HepG2 (cell line): Measurements from ENCODE around the gene ADM5. TPM values are rescaled to one million over a fixed set of nuclear protein-coding genes. Genes with fewer than 3 reads are reported as not detected.

Experiments used
- ATAC-seq: fragments of 200-7000 bp; cut with Tn5 transposase; 3 replicates; pipeline ENCODE4 v1.9.1; 2020; ENCODE audit warnings: mild to moderate bottlenecking, moderate library complexity
- BruUV-seq: library from RNA; stranded (reverse); fragments of 400-500 nt; replicated peaks from 2 replicates; lab custom pipeline; 2021; lab: Mats Ljungman, UMichigan
- CTCF ChIA-PET: fragments of 300-600 bp; formaldehyde crosslinking; extraction: SDS; loops from one replicate; lab custom pipeline; 2021; ENCODE audit warnings: low total read pairs, inconsistent platforms, low intra/inter-chr PET ratio; lab: Yijun Ruan, JAX
- POLR2A ChIA-PET: fragments of 350-600 bp; sonication (Branson Sonifier 250); formaldehyde crosslinking; loops from one replicate; lab custom pipeline; 2020; ENCODE audit warnings: antibody characterized with exemption, inconsistent platforms; lab: Yijun Ruan, JAX
- DNase-seq: peaks from one replicate; pipeline ENCODE4 v3.0.0-alpha.2; 2015; ENCODE audit warnings: low spot score
- FAIRE-seq: peaks from 3 replicates; lab custom pipeline; 2011; peaks lifted over from hg19 to GRCh38; lab: Jason Lieb, UNC
- H2AFZ ChIP-seq: one replicate; pipeline ENCODE4 v1.6.1; 2011; ENCODE audit warnings: low read length, inconsistent platforms
- H3K27ac ChIP-seq: fragments of 300-600 bp; 3 replicates; pipeline ENCODE4 v1.8.0; 2011; ENCODE audit warnings: mixed run types, mild to moderate bottlenecking, mixed read lengths, low read length, inconsistent platforms; ENCODE audit not compliant: insufficient read depth; ENCODE audit errors: extremely low read length
- H3K27me3 ChIP-seq, 2 experiments: fragments of 200-600 bp in 1 of 2; 2 replicates in 1 of 2; 3 replicates in 1 of 2; pipeline versions ENCODE4 v1.6.0 to v1.8.0; 2011; ENCODE audit warnings: low read length in 2 of 2, mild to moderate bottlenecking in 2 of 2, moderate library complexity in 2 of 2, inconsistent platforms in 1 of 2; ENCODE audit not compliant: insufficient read depth in 2 of 2, control insufficient read depth in 1 of 2
- H3K36me3 ChIP-seq, 2 experiments: fragments of 200-600 bp in 1 of 2; replicated peaks in 1 of 2; 2 replicates in 1 of 2; 3 replicates in 1 of 2; pipeline versions ENCODE4 v1.5.1 to v1.8.0; 2011; ENCODE audit warnings: low read length in 2 of 2, inconsistent platforms in 1 of 2; ENCODE audit not compliant: insufficient read depth in 2 of 2, control insufficient read depth in 1 of 2
- H3K4me1 ChIP-seq: 2 replicates; pipeline ENCODE4 v1.5.1; 2012; ENCODE audit warnings: low read length, inconsistent platforms; ENCODE audit not compliant: insufficient read depth
- H3K4me2 ChIP-seq: 2 replicates; pipeline ENCODE4 v1.6.0; 2011; ENCODE audit warnings: low read depth, low read length, inconsistent platforms
- H3K4me3 ChIP-seq, 3 experiments: fragments of 200-600 bp in 1 of 3; sonication (generic), shearing (Covaris generic) in 1 of 3; replicated peaks in 1 of 3; 2 replicates each; pipeline ENCODE4 v1.5.1; 2011 to 2016; ENCODE audit warnings: low read length in 3 of 3, inconsistent platforms in 2 of 3, low read depth in 2 of 3, mild to moderate bottlenecking in 2 of 3, control low read depth in 1 of 3, mixed read lengths in 1 of 3; ENCODE audit not compliant: insufficient read depth in 1 of 3
- H3K79me2 ChIP-seq: one replicate; pipeline ENCODE4 v1.6.1; 2011; ENCODE audit warnings: low read length, inconsistent platforms; ENCODE audit not compliant: insufficient read depth
- H3K9ac ChIP-seq: 2 replicates; pipeline ENCODE4 v1.6.0; 2011; ENCODE audit warnings: mild to moderate bottlenecking, low read depth, low read length, inconsistent platforms; ENCODE audit not compliant: insufficient read depth
- H3K9me3 ChIP-seq: 2 replicates; pipeline ENCODE4 v1.5.1; 2012; ENCODE audit warnings: mild to moderate bottlenecking, low read length
- H4K20me1 ChIP-seq: 2 replicates; pipeline ENCODE4 v1.6.0; 2011; ENCODE audit warnings: inconsistent platforms, mild to moderate bottlenecking, low read length, moderate library complexity; ENCODE audit not compliant: insufficient read depth
- AGO2 ChIP-seq: fragments of 200-400 bp; formaldehyde crosslinking; optimal IDR thresholded peaks from 2 replicates; pipeline ENCODE3; 2017; ENCODE audit warnings: mild to moderate bottlenecking, low read depth, low read length, moderate library complexity
- FOXA3 ChIP-seq: IDR thresholded peaks from 2 replicates; pipeline ENCODE4 v1.6.1; 2016; ENCODE audit warnings: missing genetic modification reagents, missing compliant biosample characterization
- KLF13 ChIP-seq: sonication (generic); formaldehyde crosslinking; IDR thresholded peaks from 2 replicates; pipeline ENCODE4 v1.4.0; 2020; ENCODE audit warnings: mild to moderate bottlenecking, missing genetic modification reagents
- RBFOX2 ChIP-seq: fragments of 200-400 bp; formaldehyde crosslinking; IDR thresholded peaks from 2 replicates; pipeline ENCODE4 v1.6.1; 2017; ENCODE audit warnings: low read depth, mild to moderate bottlenecking, low read length
- WIZ ChIP-seq: sonication (generic); formaldehyde crosslinking; IDR thresholded peaks from 2 replicates; pipeline ENCODE4 v1.5.1; 2020; ENCODE audit warnings: mild to moderate bottlenecking, missing genetic modification reagents
- YEATS4 ChIP-seq: sonication (generic); formaldehyde crosslinking; IDR thresholded peaks from 2 replicates; pipeline ENCODE4 v1.4.0; 2020; ENCODE audit warnings: missing genetic modification reagents, borderline replicate concordance
- ZBTB7A ChIP-seq: sonication (generic); formaldehyde crosslinking; IDR thresholded peaks from 2 replicates; pipeline ENCODE4 v1.8.0; 2022; ENCODE audit warnings: mild to moderate bottlenecking, missing genetic modification reagents
- WGBS: methylation state at CpG from one replicate; pipeline ENCODE4 v1.1.6; 2017; ENCODE audit warnings: low lambda C conversion rate; 5-methylcytosine and 5-hydroxymethylcytosine counted together
- in situ Hi-C: cut with HindIII; loops from 2 replicates; pipeline ENCODE4 v1.10.0; 2017; ENCODE audit warnings: low pct_unique_long_range_greater_than_20kb; ENCODE audit not compliant: extremely low pct_ligation_motif_present
- intact Hi-C: fragments of 100-400 bp; cut with micrococcal nuclease; formaldehyde crosslinking; loops from one replicate; pipeline ENCODE4 v1.10.0; 2022; ENCODE audit not compliant: unreplicated experiment
- polyA plus RNA-seq, 8 experiments: library from polyadenylated mRNA; depleted of rRNA in 3 of 8; stranded (reverse) in 7 of 8; unstranded in 1 of 8; fragments of >200 nt; fragmentation: Illumina TruSeq in 4 of 8; extraction: Trizol in 4 of 8; gene quantifications; 2 replicates each; pipeline versions ENCODE4 v1.2.1 to v1.2.3, GENCODE V29; 2011 to 2016; ENCODE audit warnings: low read depth in 4 of 8, missing spikeins in 1 of 8, mixed read lengths in 1 of 8; ENCODE audit not compliant: insufficient read depth in 1 of 8
- total RNA-seq, 5 experiments: library from RNA; depleted of rRNA; stranded (reverse); fragments of >200 nt; fragmentation: Illumina TruSeq; extraction: Trizol; gene quantifications; 2 replicates each; pipeline ENCODE4 v1.2.3, GENCODE V29; 2016; ENCODE audit warnings: low read depth in 1 of 5
- TF ChIP-seq, protein P1 (sequence below): sonication (generic); formaldehyde crosslinking; IDR thresholded peaks from 2 replicates; pipeline ENCODE4 v1.5.0; 2020; ENCODE audit warnings: mild to moderate bottlenecking, missing genetic modification reagents, borderline replicate concordance

ADM5 gene
- total and polyA plus RNA-seq, 2 of the 13 experiments (the other 11 are each of a cell fraction or from before 2014, with no cell fraction given): 2.7 to 4.1 TPM

DNA sequence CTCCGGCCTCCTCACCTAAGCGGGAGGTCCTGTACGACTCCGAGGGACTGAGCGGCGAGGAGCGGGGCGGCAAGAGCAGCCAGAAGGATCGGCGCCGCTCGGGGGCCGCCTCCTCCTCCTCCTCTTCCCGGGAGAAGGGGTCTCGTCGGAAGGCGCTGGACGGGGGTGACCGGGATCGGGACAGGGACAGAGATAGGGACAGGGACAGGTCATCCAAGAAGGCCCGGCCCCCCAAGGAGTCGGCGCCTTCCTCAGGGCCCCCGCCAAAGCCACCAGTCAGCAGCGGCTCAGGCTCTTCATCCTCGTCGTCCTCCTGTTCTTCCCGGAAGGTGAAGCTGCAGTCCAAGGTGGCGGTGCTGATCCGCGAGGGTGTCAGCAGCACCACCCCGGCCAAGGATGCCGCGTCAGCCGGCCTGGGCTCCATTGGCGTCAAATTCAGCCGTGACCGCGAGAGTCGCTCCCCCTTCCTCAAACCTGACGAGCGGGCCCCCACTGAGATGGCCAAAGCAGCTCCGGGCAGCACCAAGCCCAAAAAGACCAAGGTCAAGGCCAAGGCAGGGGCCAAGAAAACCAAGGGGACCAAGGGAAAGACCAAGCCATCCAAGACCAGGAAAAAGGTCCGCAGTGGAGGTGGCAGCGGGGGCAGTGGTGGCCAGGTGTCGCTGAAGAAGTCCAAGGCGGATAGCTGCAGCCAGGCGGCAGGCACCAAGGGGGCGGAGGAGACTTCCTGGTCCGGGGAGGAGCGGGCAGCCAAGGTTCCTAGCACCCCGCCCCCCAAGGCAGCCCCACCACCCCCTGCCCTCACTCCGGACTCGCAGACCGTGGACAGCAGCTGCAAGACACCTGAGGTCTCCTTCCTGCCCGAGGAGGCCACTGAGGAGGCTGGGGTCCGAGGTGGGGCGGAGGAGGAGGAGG is 36.6 kb upstream of the ADM5 start:
- H3K27me3 ChIP-seq: no peaks in the 10 kb centered on the region
- H3K79me2 ChIP-seq: no peaks in the 10 kb centered on the region
- H4K20me1 ChIP-seq: no peaks in the 10 kb centered on the region
- H3K9ac ChIP-seq: no peak overlapping the region
- CTCF ChIA-PET: no interaction called here
- H3K36me3 ChIP-seq: peaks cover 29 to 52% of the 10 kb centered on the region in 2 experiments; a peak in 4 of 5 replicates
- FAIRE-seq (no peak), DNase-seq (no peak), ATAC-seq (no peak)
- intact Hi-C loops (no loop called here), in situ Hi-C loops (no loop called here)
- peaks cover 15% of the 10 kb centered on the region for H3K4me1 ChIP-seq
- H3K27ac ChIP-seq: no peak overlapping the region
- H3K4me3 ChIP-seq: no peak overlapping the region
- POLR2A ChIA-PET: interaction anchor here (1.0 to 1.7 kb wide), 2 partner anchors 11 kb away, joined by 3 to 7 read pairs; partner anchors contain the start of gene SCAF1
- no peak for TF ChIP-seq WIZ (CRISPR knock-in tag)
- no peak for TF ChIP-seq FOXA3 (CRISPR knock-in tag)
- TF ChIP-seq RBFOX2: peak; percentile 39; the same call in 1 of the 2 replicates
- peak; percentile 75 for TF ChIP-seq AGO2
- BruUV-seq: no TSS peak
- H3K9me3 ChIP-seq: no peaks in the 10 kb centered on the region
- WGBS: 98% methylated on average over 42 of the region's 58 CpGs
- no peak overlapping the region for H3K4me2 ChIP-seq
- no peak overlapping the region for H2AFZ ChIP-seq

DNA sequence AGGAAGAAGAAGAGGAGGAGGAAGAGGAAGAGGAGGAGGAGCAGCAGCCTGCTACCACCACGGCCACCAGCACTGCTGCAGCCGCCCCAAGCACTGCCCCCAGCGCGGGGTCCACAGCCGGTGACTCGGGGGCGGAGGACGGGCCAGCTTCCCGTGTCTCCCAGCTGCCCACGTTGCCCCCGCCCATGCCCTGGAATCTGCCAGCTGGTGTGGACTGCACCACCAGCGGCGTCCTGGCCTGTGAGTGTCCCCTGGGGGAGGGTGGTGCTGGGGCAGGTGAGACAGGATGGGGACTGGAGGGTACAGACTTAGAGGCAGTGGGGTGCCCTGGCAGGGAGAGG is 36.0 kb upstream of the ADM5 start:
- peaks cover 30 to 57% of the 10 kb centered on the region in 2 experiments; a peak in 4 of 5 replicates for H3K36me3 ChIP-seq
- peaks cover 14% of the 10 kb centered on the region; the same call in 1 of the 2 replicates for H3K4me1 ChIP-seq
- 98% methylated on average over 13 of the region's 13 CpGs for WGBS
- in situ Hi-C loops: no loop called here
- FAIRE-seq (no peak), DNase-seq (no peak), ATAC-seq (no peak)
- intact Hi-C loops: no loop called here
- H3K9ac ChIP-seq: no peak overlapping the region
- H2AFZ ChIP-seq: no peak overlapping the region
- no peaks in the 10 kb centered on the region for H3K9me3 ChIP-seq
- no TSS peak for BruUV-seq
- no peak overlapping the region for H3K4me3 ChIP-seq
- no peak overlapping the region for H3K27ac ChIP-seq
- no peak overlapping the region for H3K4me2 ChIP-seq
- H4K20me1 ChIP-seq: no peaks in the 10 kb centered on the region
- ChIA-PET CTCF (no interaction called here), POLR2A (interaction anchor here (1.0 to 1.7 kb wide), 3 partner anchors 11 to 13 kb away, joined by 3 to 7 read pairs (median 3); partner anchors contain the start of genes RRAS and SCAF1)
- no peaks in the 10 kb centered on the region for H3K27me3 ChIP-seq
- H3K79me2 ChIP-seq: no peaks in the 10 kb centered on the region
- TF ChIP-seq ZBTB7A (CRISPR knock-in tag) (no peak), YEATS4 (no peak), RBFOX2 (peak; percentile 47), KLF13 (no peak), AGO2 (peak; percentile 39)
- TF ChIP-seq, protein P1, sequence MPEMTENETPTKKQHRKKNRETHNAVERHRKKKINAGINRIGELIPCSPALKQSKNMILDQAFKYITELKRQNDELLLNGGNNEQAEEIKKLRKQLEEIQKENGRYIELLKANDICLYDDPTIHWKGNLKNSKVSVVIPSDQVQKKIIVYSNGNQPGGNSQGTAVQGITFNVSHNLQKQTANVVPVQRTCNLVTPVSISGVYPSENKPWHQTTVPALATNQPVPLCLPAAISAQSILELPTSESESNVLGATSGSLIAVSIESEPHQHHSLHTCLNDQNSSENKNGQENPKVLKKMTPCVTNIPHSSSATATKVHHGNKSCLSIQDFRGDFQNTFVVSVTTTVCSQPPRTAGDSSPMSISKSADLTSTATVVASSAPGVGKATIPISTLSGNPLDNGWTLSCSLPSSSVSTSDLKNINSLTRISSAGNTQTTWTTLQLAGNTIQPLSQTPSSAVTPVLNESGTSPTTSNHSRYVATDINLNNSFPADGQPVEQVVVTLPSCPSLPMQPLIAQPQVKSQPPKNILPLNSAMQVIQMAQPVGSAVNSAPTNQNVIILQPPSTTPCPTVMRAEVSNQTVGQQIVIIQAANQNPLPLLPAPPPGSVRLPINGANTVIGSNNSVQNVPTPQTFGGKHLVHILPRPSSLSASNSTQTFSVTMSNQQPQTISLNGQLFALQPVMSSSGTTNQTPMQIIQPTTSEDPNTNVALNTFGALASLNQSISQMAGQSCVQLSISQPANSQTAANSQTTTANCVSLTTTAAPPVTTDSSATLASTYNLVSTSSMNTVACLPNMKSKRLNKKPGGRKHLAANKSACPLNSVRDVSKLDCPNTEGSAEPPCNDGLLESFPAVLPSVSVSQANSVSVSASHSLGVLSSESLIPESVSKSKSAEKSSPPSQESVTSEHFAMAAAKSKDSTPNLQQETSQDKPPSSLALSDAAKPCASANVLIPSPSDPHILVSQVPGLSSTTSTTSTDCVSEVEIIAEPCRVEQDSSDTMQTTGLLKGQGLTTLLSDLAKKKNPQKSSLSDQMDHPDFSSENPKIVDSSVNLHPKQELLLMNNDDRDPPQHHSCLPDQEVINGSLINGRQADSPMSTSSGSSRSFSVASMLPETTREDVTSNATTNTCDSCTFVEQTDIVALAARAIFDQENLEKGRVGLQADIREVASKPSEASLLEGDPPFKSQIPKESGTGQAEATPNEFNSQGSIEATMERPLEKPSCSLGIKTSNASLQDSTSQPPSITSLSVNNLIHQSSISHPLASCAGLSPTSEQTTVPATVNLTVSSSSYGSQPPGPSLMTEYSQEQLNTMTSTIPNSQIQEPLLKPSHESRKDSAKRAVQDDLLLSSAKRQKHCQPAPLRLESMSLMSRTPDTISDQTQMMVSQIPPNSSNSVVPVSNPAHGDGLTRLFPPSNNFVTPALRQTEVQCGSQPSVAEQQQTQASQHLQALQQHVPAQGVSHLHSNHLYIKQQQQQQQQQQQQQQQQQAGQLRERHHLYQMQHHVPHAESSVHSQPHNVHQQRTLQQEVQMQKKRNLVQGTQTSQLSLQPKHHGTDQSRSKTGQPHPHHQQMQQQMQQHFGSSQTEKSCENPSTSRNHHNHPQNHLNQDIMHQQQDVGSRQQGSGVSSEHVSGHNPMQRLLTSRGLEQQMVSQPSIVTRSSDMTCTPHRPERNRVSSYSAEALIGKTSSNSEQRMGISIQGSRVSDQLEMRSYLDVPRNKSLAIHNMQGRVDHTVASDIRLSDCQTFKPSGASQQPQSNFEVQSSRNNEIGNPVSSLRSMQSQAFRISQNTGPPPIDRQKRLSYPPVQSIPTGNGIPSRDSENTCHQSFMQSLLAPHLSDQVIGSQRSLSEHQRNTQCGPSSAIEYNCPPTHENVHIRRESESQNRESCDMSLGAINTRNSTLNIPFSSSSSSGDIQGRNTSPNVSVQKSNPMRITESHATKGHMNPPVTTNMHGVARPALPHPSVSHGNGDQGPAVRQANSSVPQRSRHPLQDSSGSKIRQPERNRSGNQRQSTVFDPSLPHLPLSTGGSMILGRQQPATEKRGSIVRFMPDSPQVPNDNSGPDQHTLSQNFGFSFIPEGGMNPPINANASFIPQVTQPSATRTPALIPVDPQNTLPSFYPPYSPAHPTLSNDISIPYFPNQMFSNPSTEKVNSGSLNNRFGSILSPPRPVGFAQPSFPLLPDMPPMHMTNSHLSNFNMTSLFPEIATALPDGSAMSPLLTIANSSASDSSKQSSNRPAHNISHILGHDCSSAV: no peak
